Naive thymus-derived CD8-positive, alpha-beta T cell (primary cell): ENCODE results near the gene VKORC1. TPM values are rescaled to one million over a fixed set of nuclear protein-coding genes. Genes with fewer than 3 reads are reported as not detected.

Experiments
- ATAC-seq, 2 donors: fragments of 150-1000 bp; cut with Tn5 transposase in 1 of 2; sonication (Bioruptor Pico), chemical (Tn5 transposase) in 1 of 2; 1 replicate in 1 of 2; 2 replicates in 1 of 2; pipeline ENCODE4 v1.10.0; 2021; ENCODE audit warnings: mild to moderate bottlenecking in 2 of 2, moderate library complexity in 2 of 2
- POLR2A ChIA-PET: fragments of 350-600 bp; sonication (Branson Sonifier 250); formaldehyde crosslinking; loops from one replicate; lab custom pipeline; 2021; ENCODE audit warnings: antibody characterized with exemption; lab: Charles Lee
- DNase-seq, 10 donors: peaks; one replicate each; pipeline versions ENCODE4 v3.0.0 to v3.0.0-alpha.2; 2020 to 2022
- H3K27ac Mint-ChIP-seq, 10 donors: one replicate each; pipeline ENCODE4 v1.8.0; 2020 to 2022; ENCODE audit warnings: mild to moderate bottlenecking in 10 of 10, mixed read lengths in 10 of 10, moderate library complexity in 4 of 10, inconsistent platforms in 1 of 10
- H3K27me3 Mint-ChIP-seq, 5 donors: one replicate each; pipeline ENCODE4 v1.8.0; 2021 to 2022; ENCODE audit warnings: mixed read lengths in 5 of 5
- H3K36me3 Mint-ChIP-seq, 3 donors: one replicate each; pipeline ENCODE4 v1.8.0; 2020 to 2022; ENCODE audit warnings: mixed read lengths in 3 of 3, mild to moderate bottlenecking in 2 of 3, inconsistent platforms in 1 of 3
- H3K4me1 Mint-ChIP-seq, 4 donors: one replicate each; pipeline ENCODE4 v1.8.0; 2021 to 2022; ENCODE audit warnings: mixed read lengths in 4 of 4
- H3K4me3 Mint-ChIP-seq, 10 donors: one replicate each; pipeline ENCODE4 v1.8.0; 2020 to 2022; ENCODE audit warnings: mild to moderate bottlenecking in 10 of 10, mixed read lengths in 10 of 10, moderate library complexity in 6 of 10, inconsistent platforms in 1 of 10
- H3K9me3 Mint-ChIP-seq, 9 donors: one replicate each; pipeline ENCODE4 v1.8.0; 2020 to 2022; ENCODE audit warnings: mixed read lengths in 9 of 9, mild to moderate bottlenecking in 3 of 9, inconsistent platforms in 1 of 9, moderate library complexity in 1 of 9
- polyA plus RNA-seq, 3 donors: library from polyadenylated mRNA; unstranded; fragments of 300-500 nt; fragmentation: Illumina TruSeq; gene quantifications; one replicate each; pipeline ENCODE4 v1.2.3, GENCODE V29; 2021
- total RNA-seq, 8 experiments: library from RNA in 2 of 8; stranded (reverse) in 2 of 8; gene quantifications; one replicate each; pipeline ENCODE4 v1.2.3 and lab custom pipeline; 2021 to 2026

Gene VKORC1
- total and polyA plus RNA-seq, 5 experiments from 2014 or later = 42.0 to 109 (median 98.2) TPM

DNA sequence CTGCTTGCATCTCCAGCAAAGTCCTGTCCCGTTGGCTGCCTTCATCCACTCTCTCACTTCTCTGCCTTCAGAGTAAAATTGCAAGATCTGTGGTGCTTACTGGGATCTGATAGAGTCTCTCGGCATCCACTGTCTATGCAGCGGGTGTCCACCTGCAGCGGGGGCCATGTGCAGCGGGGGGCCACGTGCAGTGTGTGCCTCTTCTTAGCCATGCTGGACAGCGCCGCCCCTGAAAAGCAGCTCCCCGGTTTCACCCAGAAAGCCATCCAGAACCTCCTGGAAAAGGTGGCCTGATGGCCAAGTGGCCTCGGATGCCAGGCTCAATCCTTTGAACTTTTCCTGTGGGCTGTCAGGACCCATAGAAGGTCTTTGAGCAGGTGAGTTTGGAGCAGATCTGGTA is 51.7 kb downstream of the VKORC1 start:
- peaks cover 0 to 36% (median 3%) of the 10 kb centered on the region in 3 donors for H3K36me3 Mint-ChIP-seq
- POLR2A ChIA-PET = no interaction called here
- no peaks in the 10 kb centered on the region for H3K27me3 Mint-ChIP-seq
- DNase-seq = no peak
- H3K27ac Mint-ChIP-seq = peak overlapping the region in 1 of 10 donors; percentile 62
- no peaks in the 10 kb centered on the region for H3K9me3 Mint-ChIP-seq
- H3K4me1 Mint-ChIP-seq = peaks cover 0 to 9% (median 2%) of the 10 kb centered on the region in 4 donors
- ATAC-seq = no peak
- H3K4me3 Mint-ChIP-seq = peak overlapping the region in 1 of 10 donors; percentile 56

Other genes with a start within 250 kb of the VKORC1 start
- gene BCL7C, start 200.7 kb downstream of the VKORC1 start, total RNA-seq = 10 to 100 TPM; 24.2 to 24.6 TPM
- 10 to 100 TPM; 33.9 to 38.8 (median 34.7) TPM for gene BCL7C, start 200.7 kb downstream of the VKORC1 start, polyA plus RNA-seq
- 1 to 10 TPM; 1.0 to 1.3 TPM for gene CTF1, start 198.2 kb downstream of the VKORC1 start, total RNA-seq
- under 1 TPM in 1 of 3 donors, not detected in 2; 0.14 TPM for gene CTF1, start 198.2 kb downstream of the VKORC1 start, polyA plus RNA-seq
- gene FBXL19, start 171.2 kb downstream of the VKORC1 start, total RNA-seq = 10 to 100 TPM; 13.1 to 16.8 TPM
- gene FBXL19, start 171.2 kb downstream of the VKORC1 start, polyA plus RNA-seq = under 1 TPM; 0.06 to 0.29 (median 0.16) TPM
- gene ORAI3, start 145.7 kb downstream of the VKORC1 start, total RNA-seq = 10 to 100 TPM; 18.6 to 20.8 TPM
- gene ORAI3, start 145.7 kb downstream of the VKORC1 start, polyA plus RNA-seq = 10 to 100 TPM; 15.2 to 16.0 (median 15.5) TPM
- gene SETD1A, start 137.0 kb downstream of the VKORC1 start, total RNA-seq = 10 to 100 TPM; 39.5 to 44.3 TPM
- gene SETD1A, start 137.0 kb downstream of the VKORC1 start, polyA plus RNA-seq = 1 to 10 TPM in 1 of 3 donors, under 1 TPM in 2; 0.35 to 2.0 (median 0.77) TPM
- gene HSD3B7, start 109.6 kb downstream of the VKORC1 start, total RNA-seq = 1 to 10 TPM; 1.2 to 1.9 TPM
- gene HSD3B7, start 109.6 kb downstream of the VKORC1 start, polyA plus RNA-seq = under 1 TPM in 2 of 3 donors, not detected in 1; 0.07 to 0.08 TPM
- 1 to 10 TPM; 2.9 to 3.9 TPM for gene STX1B, start 84.2 kb downstream of the VKORC1 start, total RNA-seq
- gene STX1B, start 84.2 kb downstream of the VKORC1 start, polyA plus RNA-seq = under 1 TPM in 2 of 3 donors, not detected in 1; 0.07 to 0.49 TPM
- gene STX4, start 61.2 kb downstream of the VKORC1 start, total RNA-seq = 100 to 1,000 TPM in 1 of 2 experiments, 10 to 100 TPM in 1; 97.9 to 100 TPM
- 10 to 100 TPM; 23.2 to 31.3 (median 23.7) TPM for gene STX4, start 61.2 kb downstream of the VKORC1 start, polyA plus RNA-seq
- gene ZNF668, start 20.6 kb downstream of the VKORC1 start, total RNA-seq = 10 to 100 TPM; 11.7 to 13.7 TPM
- 1 to 10 TPM; 4.2 to 9.1 (median 7.5) TPM for gene ZNF668, start 20.6 kb downstream of the VKORC1 start, polyA plus RNA-seq
- 10 to 100 TPM; 33.2 to 35.7 TPM for gene ZNF646, start 20.4 kb downstream of the VKORC1 start, total RNA-seq
- 1 to 10 TPM; 2.8 to 9.1 (median 4.0) TPM for gene ZNF646, start 20.4 kb downstream of the VKORC1 start, polyA plus RNA-seq
- 10 to 100 TPM; 11.1 to 11.4 TPM for gene PRSS53, start 5.9 kb downstream of the VKORC1 start, total RNA-seq
- under 1 TPM; 0.49 to 0.54 (median 0.51) TPM for gene PRSS53, start 5.9 kb downstream of the VKORC1 start, polyA plus RNA-seq
- 10 to 100 TPM; 17.1 to 19.7 TPM for gene BCKDK, start 13.6 kb upstream of the VKORC1 start, total RNA-seq
- gene BCKDK, start 13.6 kb upstream of the VKORC1 start, polyA plus RNA-seq = 10 to 100 TPM; 20.8 to 30.8 (median 23.4) TPM
- gene KAT8, start 22.9 kb upstream of the VKORC1 start, total RNA-seq = 100 to 1,000 TPM; 118 to 123 TPM
- gene KAT8, start 22.9 kb upstream of the VKORC1 start, polyA plus RNA-seq = 10 to 100 TPM; 58.0 to 90.5 (median 67.4) TPM
- gene PRSS8, start 40.9 kb upstream of the VKORC1 start, total RNA-seq = not detected
- gene PRSS8, start 40.9 kb upstream of the VKORC1 start, polyA plus RNA-seq = not detected
- under 1 TPM; 0.63 to 0.83 TPM for gene PRSS36, start 55.3 kb upstream of the VKORC1 start, total RNA-seq
- 1 to 10 TPM in 2 of 3 donors, under 1 TPM in 1; 0.79 to 3.5 (median 1.4) TPM for gene PRSS36, start 55.3 kb upstream of the VKORC1 start, polyA plus RNA-seq
- gene FUS, start 85.3 kb upstream of the VKORC1 start, total RNA-seq = 100 to 1,000 TPM; 607 to 637 TPM
- gene FUS, start 85.3 kb upstream of the VKORC1 start, polyA plus RNA-seq = 100 to 1,000 TPM; 118 to 163 (median 149) TPM
- 10 to 100 TPM; 22.0 to 22.2 TPM for gene PYCARD, start 108.0 kb upstream of the VKORC1 start, total RNA-seq
- 10 to 100 TPM; 39.3 to 65.2 (median 39.7) TPM for gene PYCARD, start 108.0 kb upstream of the VKORC1 start, polyA plus RNA-seq
- not detected for gene TRIM72, start 119.3 kb upstream of the VKORC1 start, total RNA-seq
- not detected for gene TRIM72, start 119.3 kb upstream of the VKORC1 start, polyA plus RNA-seq
- gene PYDC1, start 122.3 kb upstream of the VKORC1 start, total RNA-seq = not detected
- not detected for gene PYDC1, start 122.3 kb upstream of the VKORC1 start, polyA plus RNA-seq
- gene ITGAM, start 165.2 kb upstream of the VKORC1 start, total RNA-seq = 1 to 10 TPM; 1.5 to 1.8 TPM
- gene ITGAM, start 165.2 kb upstream of the VKORC1 start, polyA plus RNA-seq = 1 to 10 TPM in 1 of 3 donors, under 1 TPM in 2; 0.21 to 6.5 (median 0.77) TPM